SH-SY5Y (cell line): ENCODE data around the gene SEMA3C.

Source experiments
- GATA2 ChIP-seq: IDR thresholded peaks from 2 replicates; pipeline ENCODE4 v1.6.1; 2011; ENCODE audit warnings: mild to moderate bottlenecking, low read depth, low read length
- GATA3 ChIP-seq: IDR thresholded peaks from 2 replicates; pipeline ENCODE4 v1.6.1; 2011; ENCODE audit warnings: low read depth, mild to moderate bottlenecking, low read length, moderate library complexity

DNA sequence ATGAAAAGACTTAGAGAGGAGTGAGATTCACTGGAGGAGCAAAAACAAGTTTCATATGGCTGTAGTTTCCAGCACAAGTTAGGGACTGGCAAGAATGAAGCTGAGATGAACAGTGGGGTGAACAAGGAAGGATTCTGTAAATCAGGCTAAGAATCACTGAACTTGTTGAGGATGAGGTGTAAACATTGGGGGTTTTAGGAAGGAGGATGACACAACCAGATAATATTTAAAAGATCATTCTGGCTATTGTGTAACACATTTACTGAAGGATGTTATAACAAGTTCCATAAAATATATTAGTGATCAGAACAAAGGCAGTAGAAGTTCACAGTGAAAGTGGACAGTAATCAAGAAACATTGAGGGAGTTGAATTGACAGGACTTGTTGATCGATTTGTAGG lies 211.5 kb downstream of the SEMA3C start:
- TF ChIP-seq GATA3, result no peak
- TF ChIP-seq GATA2, result no peak
